BE2C (cell line): Measurements from ENCODE around the gene SELENOP.

Source experiments
- DNase-seq: peaks from one replicate; pipeline ENCODE4 v3.0.0-alpha.2; 2020
- H3K27me3 ChIP-seq: fragments of 250-450 bp; sonication (Bioruptor Pico); 2 replicates; pipeline ENCODE4 v1.5.1; 2020; ENCODE audit warnings: mild to moderate bottlenecking
- H3K36me3 ChIP-seq: fragments of 250-450 bp; sonication (Bioruptor Pico); 2 replicates; pipeline ENCODE4 v1.5.1; 2020; ENCODE audit warnings: mild to moderate bottlenecking
- H3K4me1 ChIP-seq: fragments of 250-450 bp; sonication (Bioruptor Pico); 2 replicates; pipeline ENCODE4 v1.5.1; 2020
- H3K4me3 ChIP-seq: 2 replicates; pipeline ENCODE4 v1.5.1; 2011; ENCODE audit warnings: low read depth, low read length
- H3K9me3 ChIP-seq: fragments of 250-450 bp; sonication (Bioruptor Pico); 2 replicates; pipeline ENCODE4 v1.5.1; 2020
- CTCF ChIP-seq: IDR thresholded peaks from 2 replicates; pipeline ENCODE4 v1.5.1; 2012; ENCODE audit warnings: mild to moderate bottlenecking, low read depth, low read length

SELENOP gene

GRCh38 chr5:42798284-42799240 lies 13.1 kb downstream of the SELENOP start:
- no peaks in the 10 kb centered on the region; the same call in 1 of the 2 replicates for H3K27me3 ChIP-seq
- no peak overlapping the region for H3K4me3 ChIP-seq
- H3K4me1 ChIP-seq, result no peaks in the 10 kb centered on the region
- DNase-seq, result no peak
- no peak for TF ChIP-seq CTCF
- no peaks in the 10 kb centered on the region for H3K36me3 ChIP-seq
- H3K9me3 ChIP-seq, result no peaks in the 10 kb centered on the region

GRCh38 chr5:42791151-42791550 lies 20.5 kb downstream of the SELENOP start:
- Histone ChIP-seq H3K4me3 (no peak overlapping the region), H3K9me3 (no peaks in the 10 kb centered on the region; the same call in 1 of the 2 replicates), H3K27me3 (no peaks in the 10 kb centered on the region), H3K36me3 (no peaks in the 10 kb centered on the region), H3K4me1 (no peaks in the 10 kb centered on the region)
- TF ChIP-seq CTCF, result no peak
- no peak for DNase-seq

GRCh38 chr5:42787845-42788244 lies 23.8 kb downstream of the SELENOP start:
- no peak for TF ChIP-seq CTCF
- Histone ChIP-seq H3K4me3 (no peak overlapping the region), H3K27me3 (no peaks in the 10 kb centered on the region), H3K9me3 (no peaks in the 10 kb centered on the region; the same call in 1 of the 2 replicates), H3K4me1 (no peaks in the 10 kb centered on the region), H3K36me3 (no peaks in the 10 kb centered on the region)
- DNase-seq, result no peak

GRCh38 chr5:42787073-42787472 lies 24.6 kb downstream of the SELENOP start:
- TF ChIP-seq CTCF, result no peak
- Histone ChIP-seq H3K27me3 (no peaks in the 10 kb centered on the region), H3K4me1 (no peaks in the 10 kb centered on the region), H3K36me3 (no peaks in the 10 kb centered on the region), H3K9me3 (no peaks in the 10 kb centered on the region), H3K4me3 (no peak overlapping the region)
- no peak for DNase-seq

- TF ChIP-seq CTCF, result no peak
- Histone ChIP-seq H3K4me3 (no peak overlapping the region), H3K36me3 (no peaks in the 10 kb centered on the region), H3K27me3 (no peaks in the 10 kb centered on the region), H3K9me3 (no peaks in the 10 kb centered on the region), H3K4me1 (no peaks in the 10 kb centered on the region)
- DNase-seq, result no peak
Measured at GRCh38 chr5:42785756-42786155, 25.9 kb downstream of the SELENOP start.

- TF ChIP-seq CTCF, result no peak
- no peak for DNase-seq
- no peaks in the 10 kb centered on the region for H3K9me3 ChIP-seq
- H3K36me3 ChIP-seq, result no peaks in the 10 kb centered on the region
- H3K27me3 ChIP-seq, result no peaks in the 10 kb centered on the region
- no peaks in the 10 kb centered on the region for H3K4me1 ChIP-seq
- H3K4me3 ChIP-seq, result no peak overlapping the region
Measured at GRCh38 chr5:42784132-42784531, 27.6 kb downstream of the SELENOP start.
